ENCODE measurements around the gene ANKRD63. TPM values are rescaled to one million over a fixed set of nuclear protein-coding genes. Genes with fewer than 3 reads are reported as not detected.

ANKRD63 gene
- total and polyA plus RNA-seq, 5 experiments from 2014 or later: 0.20 to 0.31 TPM; not detected in 3

- ATAC-seq: peak; percentile 75 to 78
- Mint-ChIP-seq H3K36me3 (peaks cover 0 to 1% (median 0%) of the 10 kb centered on the region in 3 donors), H3K4me3 (peak overlapping the region; percentile 59 to 82 (median 74)), H3K9me3 (no peaks in the 10 kb centered on the region), H3K4me1 (peaks cover 0 to 23% (median 7%) of the 10 kb centered on the region in 4 donors), H3K27ac (peak overlapping the region in 2 of 10 donors; percentile 27 to 56), H3K27me3 (peaks cover 5 to 37% (median 16%) of the 10 kb centered on the region in 5 donors)
- peak in 8 of 10 donors; percentile 14 to 58 (median 50) for DNase-seq
- POLR2A ChIA-PET: interaction anchor here (0.7 to 3.8 kb wide), 3 partner anchors 26 to 169 kb away, joined by 3 to 38 read pairs (median 3); partner anchors contain the start of gene PLCB2
Observed at GRCh38 chr15:40282147-40282868, 556 bp downstream of the ANKRD63 start.

- DNase-seq (no peak), ATAC-seq (no peak)
- Mint-ChIP-seq H3K27me3 (peaks cover 5 to 43% (median 16%) of the 10 kb centered on the region in 5 donors), H3K27ac (no peak overlapping the region), H3K9me3 (no peaks in the 10 kb centered on the region), H3K36me3 (no peaks in the 10 kb centered on the region), H3K4me1 (peaks cover 0 to 25% (median 7%) of the 10 kb centered on the region in 4 donors), H3K4me3 (peak overlapping the region in 1 of 10 donors; percentile 53)
- POLR2A ChIA-PET: interaction anchor here (3.8 kb wide), 1 partner anchor 26 kb away, joined by 38 read pairs; the partner anchor contains the start of gene PLCB2
Observed at GRCh38 chr15:40281801-40282146, 1.1 kb downstream of the ANKRD63 start.

GRCh38 chr15:40281057-40281800 lies 1.6 kb downstream of the ANKRD63 start:
- Mint-ChIP-seq H3K9me3 (no peaks in the 10 kb centered on the region), H3K36me3 (no peaks in the 10 kb centered on the region), H3K27me3 (peaks cover 5 to 48% (median 16%) of the 10 kb centered on the region in 5 donors), H3K4me3 (peak overlapping the region in 9 of 10 donors; percentile 25 to 75 (median 53)), H3K27ac (no peak overlapping the region), H3K4me1 (peaks cover 0 to 25% (median 8%) of the 10 kb centered on the region in 4 donors)
- DNase-seq: no peak
- POLR2A ChIA-PET: interaction anchor here (0.9 to 3.8 kb wide), 3 partner anchors 27 to 53 kb away, joined by 3 to 45 read pairs (median 38); partner anchors contain the start of gene PLCB2
- no peak for ATAC-seq

- H3K36me3 Mint-ChIP-seq: no peaks in the 10 kb centered on the region
- peak overlapping the region in 8 of 10 donors; percentile 22 to 73 (median 54) for H3K4me3 Mint-ChIP-seq
- POLR2A ChIA-PET: interaction anchor here (0.9 to 2.5 kb wide), 4 partner anchors 29 to 57 kb away, joined by 3 to 45 read pairs (median 4); partner anchors contain the start of gene PLCB2
- H3K27ac Mint-ChIP-seq: no peak overlapping the region
- peaks cover 0 to 25% (median 8%) of the 10 kb centered on the region in 4 donors for H3K4me1 Mint-ChIP-seq
- no peak for DNase-seq
- no peak for ATAC-seq
- H3K27me3 Mint-ChIP-seq: peaks cover 5 to 50% (median 16%) of the 10 kb centered on the region in 5 donors
- H3K9me3 Mint-ChIP-seq: no peaks in the 10 kb centered on the region
Observed at GRCh38 chr15:40280260-40281056, 2.4 kb downstream of the ANKRD63 start.

DNA sequence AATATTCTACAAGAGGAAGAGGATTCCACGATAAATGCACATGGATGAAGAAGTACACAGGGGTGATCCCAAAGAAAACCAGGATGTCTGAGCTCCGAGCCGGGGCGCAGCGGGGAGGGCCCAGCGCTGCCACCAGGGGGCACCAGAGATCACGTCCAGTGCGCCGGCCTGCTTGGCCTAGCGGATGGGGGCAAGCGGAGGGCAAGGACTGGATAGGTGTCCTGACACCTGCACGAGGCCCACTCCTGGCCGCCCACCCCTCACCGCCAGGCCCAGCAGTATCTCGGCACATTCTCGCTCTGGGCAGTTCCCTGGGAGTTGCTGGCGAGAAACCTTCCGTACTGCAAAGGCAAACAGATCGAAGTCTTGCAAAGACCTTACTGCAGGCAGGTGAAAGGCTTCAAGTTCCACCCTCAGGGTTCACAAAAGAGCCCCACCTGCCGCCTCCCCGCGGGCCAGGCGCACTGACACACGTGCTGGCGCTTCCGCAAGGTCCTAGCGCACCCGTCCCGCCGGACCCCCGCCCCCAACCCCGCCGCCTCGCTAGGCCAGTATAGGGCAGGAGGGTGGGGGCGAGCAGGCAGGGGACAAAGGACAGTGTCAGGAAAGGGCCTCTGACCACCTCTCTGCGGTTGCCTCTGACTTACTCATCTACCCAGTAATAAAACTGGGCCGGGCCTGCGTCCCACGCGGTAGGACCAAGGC lies 3.3 kb downstream of the ANKRD63 start:
- peak in 1 of 2 donors; percentile 34 for ATAC-seq
- H3K4me1 Mint-ChIP-seq: peaks cover 0 to 29% (median 9%) of the 10 kb centered on the region in 4 donors
- peak; percentile 29 to 79 (median 66) for DNase-seq
- no peaks in the 10 kb centered on the region for H3K9me3 Mint-ChIP-seq
- no peak overlapping the region for H3K27ac Mint-ChIP-seq
- peak overlapping the region in 2 of 10 donors; percentile 38 to 42 for H3K4me3 Mint-ChIP-seq
- peaks cover 5 to 50% (median 16%) of the 10 kb centered on the region in 5 donors for H3K27me3 Mint-ChIP-seq
- POLR2A ChIA-PET: interaction anchor here (0.6 to 2.5 kb wide), 4 partner anchors 30 to 345 kb away, joined by 3 to 45 read pairs (median 4); partner anchors contain the start of gene PLCB2
- no peaks in the 10 kb centered on the region for H3K36me3 Mint-ChIP-seq

DNA sequence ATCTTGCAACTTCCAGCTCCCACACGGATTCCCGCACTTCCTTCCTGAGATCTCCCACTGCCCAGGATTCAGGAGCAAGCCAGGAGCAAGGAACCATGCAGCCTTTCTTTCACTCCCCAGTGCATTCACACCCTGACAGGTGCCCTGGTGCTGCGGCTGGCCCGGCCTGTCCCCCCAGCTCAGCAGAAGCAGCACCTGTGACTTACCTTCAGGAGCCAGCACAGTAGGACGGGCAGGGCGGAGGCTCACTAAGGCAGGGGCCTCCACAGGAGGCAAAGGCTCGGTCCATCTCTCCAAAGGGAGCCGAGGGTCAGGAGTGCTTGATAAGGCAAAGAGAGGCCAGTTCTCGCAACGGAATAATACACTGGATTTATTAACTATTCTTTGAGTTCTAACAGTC lies 4.8 kb downstream of the ANKRD63 start:
- no peak for ATAC-seq
- no peaks in the 10 kb centered on the region for H3K9me3 Mint-ChIP-seq
- H3K36me3 Mint-ChIP-seq: no peaks in the 10 kb centered on the region
- H3K27ac Mint-ChIP-seq: no peak overlapping the region
- no peak for DNase-seq
- H3K4me1 Mint-ChIP-seq: peaks cover 0 to 26% (median 7%) of the 10 kb centered on the region in 4 donors
- POLR2A ChIA-PET: interaction anchor here (1.2 kb wide), 2 partner anchors 31 to 60 kb away, joined by 4 to 5 read pairs; no protein-coding TSS in a partner anchor
- H3K27me3 Mint-ChIP-seq: peaks cover 5 to 50% (median 16%) of the 10 kb centered on the region in 5 donors
- no peak overlapping the region for H3K4me3 Mint-ChIP-seq

DNA sequence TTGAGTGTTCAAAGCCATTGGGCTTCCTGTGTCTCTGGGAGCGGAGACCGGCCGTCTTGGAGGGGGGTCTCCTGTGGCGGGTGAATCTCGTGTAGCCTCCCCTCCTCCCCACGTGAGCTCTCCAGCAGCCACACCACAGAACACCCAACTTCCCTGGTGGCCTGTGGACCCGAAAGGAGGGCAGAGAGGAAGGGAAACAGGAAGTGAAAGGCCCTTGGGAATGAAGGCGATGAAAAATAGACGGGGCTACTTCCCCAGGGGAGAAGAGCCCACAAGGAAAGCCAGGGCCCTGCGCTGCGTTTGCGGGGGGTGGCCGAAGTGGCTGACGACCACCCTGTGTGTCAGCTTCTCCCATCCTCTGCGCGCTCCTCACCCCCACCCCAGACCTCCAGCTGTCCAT lies 5.4 kb downstream of the ANKRD63 start:
- no peaks in the 10 kb centered on the region for H3K36me3 Mint-ChIP-seq
- H3K9me3 Mint-ChIP-seq: no peaks in the 10 kb centered on the region
- peaks cover 0 to 26% (median 7%) of the 10 kb centered on the region in 4 donors for H3K4me1 Mint-ChIP-seq
- no peak overlapping the region for H3K4me3 Mint-ChIP-seq
- H3K27ac Mint-ChIP-seq: peak overlapping the region in 2 of 10 donors; percentile 5 to 57
- POLR2A ChIA-PET: interaction anchor here (1.2 kb wide), 2 partner anchors 31 to 60 kb away, joined by 4 to 5 read pairs; no protein-coding TSS in a partner anchor
- peaks cover 5 to 50% (median 16%) of the 10 kb centered on the region in 5 donors for H3K27me3 Mint-ChIP-seq
- ATAC-seq: no peak
- DNase-seq: no peak

DNA sequence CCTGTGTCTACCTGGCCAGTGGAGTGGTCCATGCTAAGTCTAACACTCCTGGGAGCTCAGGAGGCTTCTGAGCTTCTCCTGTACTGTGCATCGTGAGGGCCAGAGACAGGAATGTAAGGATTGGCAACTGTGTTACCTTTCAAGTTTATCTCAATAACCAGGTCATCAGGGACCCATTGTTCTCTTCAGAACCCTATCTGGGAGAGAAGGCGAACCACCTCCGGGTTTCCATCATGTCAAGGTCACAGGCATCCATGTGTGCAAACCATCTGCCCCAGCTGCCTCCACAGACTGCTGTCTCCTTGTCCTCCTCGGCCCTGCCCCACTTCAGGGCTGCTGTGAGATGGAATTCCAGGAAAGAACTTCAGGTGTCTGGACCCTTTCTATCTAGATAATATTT lies 5.9 kb downstream of the ANKRD63 start:
- H3K36me3 Mint-ChIP-seq: no peaks in the 10 kb centered on the region

GRCh38 chr15:40275954-40276353 lies 6.9 kb downstream of the ANKRD63 start:
- Mint-ChIP-seq H3K27me3 (peaks cover 5 to 45% (median 16%) of the 10 kb centered on the region in 5 donors), H3K27ac (no peak overlapping the region), H3K36me3 (no peaks in the 10 kb centered on the region), H3K9me3 (no peaks in the 10 kb centered on the region), H3K4me3 (no peak overlapping the region), H3K4me1 (peaks cover 0 to 23% (median 7%) of the 10 kb centered on the region in 4 donors)
- POLR2A ChIA-PET: no interaction called here
- ATAC-seq (no peak), DNase-seq (no peak)

More for the DNA sequence above, 5.9 kb downstream of the ANKRD63 start:
- POLR2A ChIA-PET: interaction anchor here (1.2 kb wide), 1 partner anchor 32 kb away, joined by 5 read pairs; no protein-coding TSS in a partner anchor
- no peak for DNase-seq
- peaks cover 0 to 26% (median 7%) of the 10 kb centered on the region in 4 donors for H3K4me1 Mint-ChIP-seq
- peak overlapping the region in 2 of 10 donors; percentile 40 to 57 for H3K27ac Mint-ChIP-seq
- peaks cover 5 to 50% (median 16%) of the 10 kb centered on the region in 5 donors for H3K27me3 Mint-ChIP-seq
- no peak overlapping the region for H3K4me3 Mint-ChIP-seq
- ATAC-seq: no peak
- H3K9me3 Mint-ChIP-seq: no peaks in the 10 kb centered on the region

DNA sequence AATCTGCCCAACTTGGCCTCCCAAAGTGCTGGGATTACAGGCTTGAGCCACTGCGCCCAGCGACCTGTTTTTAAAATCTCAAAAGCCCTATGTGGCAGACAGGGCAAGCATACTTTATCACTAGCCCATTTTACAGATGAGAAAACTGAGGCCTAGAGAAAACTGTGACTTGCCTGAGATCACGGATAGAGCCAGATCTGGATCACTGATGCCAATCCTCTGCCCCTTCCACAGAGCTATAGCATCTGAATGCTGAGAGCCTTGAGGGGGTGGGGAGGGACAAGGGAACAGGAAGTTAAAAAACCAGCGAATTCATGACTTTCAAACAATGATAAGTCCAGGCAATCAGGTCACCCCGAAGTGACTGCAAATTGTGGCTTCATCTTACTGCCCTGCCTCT lies 7.3 kb downstream of the ANKRD63 start:
- H3K36me3 Mint-ChIP-seq: no peaks in the 10 kb centered on the region
- no peak overlapping the region for H3K4me3 Mint-ChIP-seq
- H3K9me3 Mint-ChIP-seq: no peaks in the 10 kb centered on the region
- peaks cover 0 to 21% (median 7%) of the 10 kb centered on the region in 4 donors for H3K4me1 Mint-ChIP-seq
- POLR2A ChIA-PET: interaction anchor here (2.7 kb wide), 1 partner anchor 228 kb away, joined by 9 read pairs; no protein-coding TSS in a partner anchor
- no peak for DNase-seq
- H3K27me3 Mint-ChIP-seq: peaks cover 5 to 41% (median 15%) of the 10 kb centered on the region in 5 donors
- no peak overlapping the region for H3K27ac Mint-ChIP-seq
- ATAC-seq: no peak

Measured in naive thymus-derived CD8-positive, alpha-beta T cell (primary cell).